Activated CD4-positive, alpha-beta T cell treated with anti-CD3 and anti-CD28 coated beads, Interleukin-2, amount 50 U/mL, for 48 hours (primary cell): Measurements from ENCODE around the gene UMAD1.
"Not testable (repeated sequence)": the region's sequence is repeated elsewhere in the genome, so short reads cannot be mapped to it uniquely, and the experiment has no call there.

Experiments
- DNase-seq, 2 experiments: peaks; one replicate each; pipeline ENCODE4 v3.0.0-alpha.2; 2020

UMAD1 gene

DNA sequence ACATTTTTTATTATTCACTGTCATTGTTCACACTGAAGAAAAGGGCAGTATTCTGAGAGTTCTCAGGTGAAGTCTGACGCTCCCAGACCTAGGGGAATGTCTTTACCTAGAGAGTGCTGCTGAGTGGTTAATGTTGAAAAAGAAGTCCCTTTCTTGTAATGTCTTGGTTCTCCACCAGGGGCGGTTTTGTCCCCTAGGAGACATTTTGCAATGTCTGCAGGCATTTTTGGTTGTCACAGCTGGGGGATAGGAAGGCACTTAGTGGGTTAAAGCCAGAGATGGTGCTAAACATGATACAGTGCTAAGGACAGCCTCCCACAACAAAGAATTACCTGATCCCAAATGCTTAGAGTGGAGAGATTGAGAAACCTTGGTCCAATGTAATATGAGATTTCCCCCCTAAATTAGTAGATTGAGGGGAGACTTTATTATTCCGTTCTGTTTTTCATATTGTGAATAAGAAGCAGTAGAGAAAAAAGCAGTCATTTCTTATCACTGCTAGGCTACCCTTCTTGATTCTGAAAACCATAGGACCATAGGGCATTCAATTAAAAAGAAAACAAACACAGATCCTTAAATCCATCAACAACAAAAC, 13.1 kb downstream of the UMAD1 start:
- DNase-seq = peak; percentile 16 to 30

DNA sequence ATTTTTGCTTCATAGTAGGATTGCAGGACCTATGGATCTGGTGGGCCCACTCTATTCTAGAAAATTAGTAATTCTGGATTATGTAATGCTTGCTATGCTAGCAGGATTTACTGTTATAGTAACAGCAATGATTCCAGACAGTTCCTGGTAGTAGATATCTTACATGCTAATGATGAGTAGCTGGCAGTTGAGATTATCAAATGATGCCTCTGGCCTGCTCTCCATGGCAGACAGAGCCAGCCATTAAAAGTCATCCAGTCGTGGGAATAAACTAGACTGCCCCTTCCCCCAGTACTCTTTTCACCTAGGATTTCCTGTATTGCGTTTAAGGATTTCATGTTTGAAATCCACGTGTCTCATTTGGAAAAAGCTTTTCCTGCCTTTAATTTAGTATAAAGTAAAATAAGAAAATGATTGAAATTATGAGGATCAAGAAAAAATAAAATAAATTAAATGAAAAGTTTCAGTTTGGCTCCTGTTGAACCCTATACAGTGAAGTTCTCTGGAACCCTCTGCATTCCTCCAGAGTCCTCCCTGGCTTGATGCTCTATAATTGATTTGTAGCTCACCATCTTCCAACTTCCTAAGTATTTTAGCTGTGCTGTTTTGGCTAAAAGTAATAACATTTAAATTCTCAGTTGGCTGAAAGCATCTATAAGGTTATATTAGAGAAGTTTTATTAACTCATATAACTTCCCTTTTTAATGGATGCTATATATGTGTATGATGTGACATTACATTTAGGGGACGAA, 14.6 kb downstream of the UMAD1 start:
- no peak for DNase-seq

DNA sequence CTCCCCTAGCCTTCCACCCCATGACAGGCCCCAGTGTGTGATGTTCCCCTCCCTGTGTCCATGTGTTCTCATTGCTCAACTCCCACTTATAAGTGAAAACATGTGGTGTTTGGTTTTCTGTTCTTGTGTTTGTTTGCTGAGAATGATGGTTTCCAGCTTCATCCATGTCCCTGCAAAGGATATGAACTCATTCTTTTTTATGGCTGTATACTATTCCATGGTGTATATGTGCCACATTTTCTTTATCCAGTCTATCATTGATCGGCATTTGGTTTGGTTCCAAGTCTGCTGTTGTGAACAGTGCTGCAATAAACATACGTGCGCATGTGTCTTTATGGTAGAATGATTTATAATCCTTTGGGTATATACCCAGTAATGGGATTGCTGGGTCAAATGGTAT, 15.9 kb downstream of the UMAD1 start:
- DNase-seq = not testable (repeated sequence)

DNA sequence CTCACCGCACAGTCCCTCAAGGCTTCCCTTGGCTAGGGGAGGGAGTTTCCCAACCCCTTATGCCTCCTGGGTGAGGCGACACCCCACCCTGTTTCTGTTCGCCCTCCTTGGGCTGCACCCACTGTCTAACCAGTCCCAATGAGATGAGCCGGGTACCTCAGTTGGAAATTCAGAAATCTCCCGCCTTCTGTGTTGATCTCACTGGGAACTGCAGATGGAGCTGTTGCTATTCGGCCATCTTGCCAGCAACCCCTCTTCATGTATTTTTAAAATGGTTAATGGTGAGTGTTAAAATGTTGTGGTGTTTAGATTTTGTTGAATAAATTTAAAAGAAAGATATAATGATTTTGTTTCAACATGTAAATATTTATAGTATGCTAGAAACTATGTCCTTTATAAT, 22.0 kb downstream of the UMAD1 start:
- DNase-seq = no peak

DNA sequence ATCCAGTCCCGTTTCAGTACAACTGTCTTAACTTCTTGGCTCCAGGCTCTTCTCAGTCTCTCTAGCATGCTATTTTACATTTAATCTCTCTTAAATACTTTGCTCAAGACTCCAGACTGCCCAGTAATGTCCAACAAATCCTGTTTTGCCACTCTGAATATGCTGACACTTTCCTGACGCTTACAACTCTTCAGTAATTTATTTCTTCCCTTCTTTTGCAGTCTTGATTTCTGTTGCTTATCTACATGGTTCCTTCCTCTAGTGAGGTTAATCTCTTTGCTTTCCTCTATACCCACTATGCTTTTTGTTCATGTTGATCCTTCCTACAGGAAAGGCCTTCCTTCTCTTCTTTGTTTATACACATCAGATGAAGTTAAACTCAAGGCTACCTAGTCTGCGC, 23.7 kb downstream of the UMAD1 start:
- DNase-seq = no peak

DNA sequence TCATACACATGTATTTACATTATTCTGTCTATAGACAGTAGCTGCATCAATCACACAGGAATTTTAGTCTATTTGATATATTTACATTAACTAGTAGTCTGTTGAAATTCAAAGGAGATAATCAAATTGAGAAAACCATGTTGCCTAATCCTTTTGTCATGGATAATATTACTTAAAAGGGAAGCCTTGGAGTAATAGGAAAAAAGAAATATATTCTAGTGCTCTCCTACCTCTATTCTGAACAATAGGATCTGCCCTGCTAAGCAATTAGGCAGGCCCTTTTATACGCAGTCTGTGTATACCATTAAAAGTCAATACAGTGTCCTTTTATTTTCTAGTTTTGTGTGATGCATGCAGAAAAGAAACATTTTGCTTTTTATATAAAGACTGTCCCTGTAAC, 24.5 kb downstream of the UMAD1 start:
- DNase-seq = no peak

DNA sequence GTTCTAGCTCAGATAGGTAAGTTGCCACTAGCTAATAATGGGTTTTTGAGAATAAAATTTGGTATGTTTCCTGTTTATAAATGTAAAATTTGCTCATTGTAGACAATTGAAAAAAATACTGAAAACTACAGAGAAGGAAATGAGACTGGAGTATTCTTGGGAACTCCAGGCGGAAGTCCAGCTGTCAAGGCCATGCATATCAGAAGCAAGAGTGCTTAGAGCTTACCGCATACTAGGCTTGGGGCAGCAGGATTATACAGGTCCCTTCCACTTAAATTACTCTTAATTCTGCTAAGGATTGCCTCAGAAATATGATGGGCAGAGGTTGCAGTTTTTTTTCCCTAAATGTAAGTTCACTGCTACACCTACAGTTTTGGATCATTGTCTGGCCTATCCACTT, 26.6 kb downstream of the UMAD1 start:
- no peak for DNase-seq

DNA sequence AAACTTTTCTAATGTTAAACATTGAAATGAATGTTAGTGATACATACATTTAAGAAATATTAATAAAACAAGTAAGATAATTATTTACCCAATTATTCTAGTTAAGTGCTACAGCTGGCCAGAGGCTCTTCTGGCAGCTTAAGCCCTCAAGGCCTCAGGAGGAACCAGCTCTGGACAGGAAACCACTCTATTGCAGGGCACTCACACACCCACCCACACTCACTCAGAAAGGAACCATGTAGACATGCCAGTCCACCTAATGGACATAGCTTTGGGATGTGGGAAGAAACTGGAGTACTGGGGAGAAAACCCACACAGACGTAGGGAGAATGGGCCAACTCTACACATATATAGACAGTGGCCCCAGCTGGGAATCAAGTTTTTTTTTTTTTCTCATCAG, 28.2 kb downstream of the UMAD1 start:
- DNase-seq = no peak

DNA sequence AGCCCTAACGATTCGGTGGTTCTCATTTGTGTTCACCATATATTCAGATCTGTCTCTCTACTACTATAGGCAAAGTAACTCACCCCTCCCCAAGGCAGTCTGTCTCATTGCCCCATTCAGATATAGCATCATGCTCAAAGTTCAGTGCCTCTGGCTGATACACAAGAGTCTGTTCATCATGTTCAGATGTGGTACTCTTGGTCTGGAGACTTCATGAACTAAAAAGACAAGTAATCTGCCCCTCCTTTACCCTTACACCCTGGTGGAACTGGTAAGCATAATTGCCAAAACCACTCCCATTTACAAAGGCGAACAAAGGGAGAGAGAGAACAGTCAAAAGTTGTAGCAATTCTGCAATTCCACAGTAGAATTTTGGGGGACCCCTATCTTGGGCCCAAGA, 29.9 kb downstream of the UMAD1 start:
- DNase-seq = no peak

DNA sequence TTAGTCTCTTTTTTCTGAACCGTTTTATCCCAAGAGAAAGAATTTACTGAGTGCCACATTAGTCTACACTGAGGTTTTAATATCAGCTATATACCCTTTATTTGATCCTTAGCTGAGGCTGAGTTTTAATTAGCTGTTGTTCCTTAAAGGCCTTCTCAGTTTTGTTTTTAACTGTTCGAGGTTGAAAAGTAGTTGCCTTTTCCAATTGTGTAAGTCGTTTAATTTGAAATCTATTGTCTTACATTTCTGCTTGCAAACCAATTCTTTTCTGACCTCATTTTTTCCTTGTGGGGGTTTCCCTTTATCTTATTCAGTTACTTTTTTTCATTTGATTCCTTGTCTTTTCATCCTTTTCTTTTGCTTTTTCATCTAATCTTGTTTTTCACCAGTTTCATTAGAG, 30.8 kb downstream of the UMAD1 start:
- no peak for DNase-seq

DNA sequence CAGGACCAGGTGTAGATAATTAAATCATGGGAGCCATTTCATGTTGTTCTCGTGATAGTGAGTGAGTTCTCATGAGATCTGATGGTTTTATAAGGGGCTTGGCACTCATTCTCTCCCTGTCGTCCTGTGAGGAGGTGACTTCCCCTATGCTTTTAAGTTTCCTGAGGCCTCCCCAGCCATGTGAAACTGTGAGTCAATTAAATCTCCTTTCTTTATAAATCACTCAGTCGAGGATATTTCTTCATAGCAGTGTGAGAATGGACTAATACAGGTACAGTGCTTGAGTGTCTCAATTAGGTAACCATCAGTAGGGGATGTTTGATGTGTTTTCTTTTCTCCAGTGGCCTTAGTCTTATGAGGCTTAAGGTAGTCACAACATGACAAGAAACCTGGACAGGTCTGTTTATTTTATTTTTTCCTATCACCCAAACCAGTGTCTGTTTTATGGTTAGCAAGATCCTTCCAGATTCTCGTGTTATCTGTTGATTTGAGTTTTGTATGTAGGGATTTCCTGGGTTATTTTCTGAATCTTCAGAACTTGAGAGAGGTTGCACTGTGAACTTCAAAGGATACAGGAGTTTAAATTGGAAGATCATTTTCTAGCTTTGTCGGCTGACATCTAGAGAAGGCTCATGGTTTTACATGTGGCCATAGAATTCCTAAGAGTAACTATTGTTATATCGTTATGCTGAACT, 32.1 kb downstream of the UMAD1 start:
- DNase-seq = peak; percentile 12 to 30

DNA sequence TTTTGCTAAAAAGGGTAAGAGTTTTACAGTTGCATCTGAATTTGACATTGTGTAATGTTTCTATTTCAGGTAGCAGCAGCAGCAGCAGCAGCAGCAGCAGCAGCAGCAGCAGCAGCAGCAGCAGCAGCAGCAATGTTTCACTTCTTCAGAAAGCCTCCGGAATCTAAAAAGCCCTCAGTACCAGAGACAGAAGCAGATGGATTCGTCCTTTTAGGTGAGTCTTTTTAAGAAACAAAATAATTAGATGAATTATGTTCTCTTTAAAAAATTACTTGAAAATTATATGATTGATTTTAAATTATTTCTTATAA, 32.6 kb downstream of the UMAD1 start:
- no peak for DNase-seq

DNA sequence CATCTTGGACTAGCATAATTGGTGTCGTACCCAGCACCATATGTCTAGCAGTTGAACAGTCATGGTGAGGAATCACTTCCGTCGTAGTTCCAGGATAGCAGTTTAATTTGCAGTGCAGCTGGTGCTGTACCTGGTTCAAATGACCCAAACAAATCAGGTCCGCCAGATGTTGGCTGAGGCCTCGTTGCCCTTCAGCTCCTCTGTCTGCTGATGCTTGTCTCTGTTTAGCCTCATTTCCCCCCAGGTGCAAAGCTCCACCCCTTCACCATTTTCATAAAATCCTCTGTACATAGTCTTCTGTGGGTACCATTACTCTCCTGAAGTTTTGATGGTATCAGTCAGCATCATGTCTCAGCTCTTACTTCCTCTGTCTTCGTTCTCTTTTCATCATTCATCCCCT, 35.1 kb downstream of the UMAD1 start:
- no peak for DNase-seq

DNA sequence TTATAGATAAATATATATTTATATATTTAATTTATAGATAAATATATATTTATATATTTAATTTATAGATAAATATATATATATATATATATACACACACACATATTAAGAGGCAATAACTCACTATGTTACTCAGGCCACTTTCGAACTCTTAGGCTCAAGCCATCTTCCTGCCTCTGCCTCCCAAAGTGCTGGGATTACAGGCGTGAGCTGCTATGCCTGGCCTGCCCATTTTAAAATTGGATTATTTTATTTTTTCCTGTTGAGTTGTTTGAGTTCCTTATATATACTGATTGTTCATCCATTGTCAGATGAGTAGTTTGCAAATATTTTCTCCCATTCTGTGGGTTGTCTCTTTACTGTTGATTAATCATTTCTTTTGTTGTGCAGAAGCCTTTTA, 39.1 kb downstream of the UMAD1 start:
- not testable (repeated sequence) for DNase-seq

DNA sequence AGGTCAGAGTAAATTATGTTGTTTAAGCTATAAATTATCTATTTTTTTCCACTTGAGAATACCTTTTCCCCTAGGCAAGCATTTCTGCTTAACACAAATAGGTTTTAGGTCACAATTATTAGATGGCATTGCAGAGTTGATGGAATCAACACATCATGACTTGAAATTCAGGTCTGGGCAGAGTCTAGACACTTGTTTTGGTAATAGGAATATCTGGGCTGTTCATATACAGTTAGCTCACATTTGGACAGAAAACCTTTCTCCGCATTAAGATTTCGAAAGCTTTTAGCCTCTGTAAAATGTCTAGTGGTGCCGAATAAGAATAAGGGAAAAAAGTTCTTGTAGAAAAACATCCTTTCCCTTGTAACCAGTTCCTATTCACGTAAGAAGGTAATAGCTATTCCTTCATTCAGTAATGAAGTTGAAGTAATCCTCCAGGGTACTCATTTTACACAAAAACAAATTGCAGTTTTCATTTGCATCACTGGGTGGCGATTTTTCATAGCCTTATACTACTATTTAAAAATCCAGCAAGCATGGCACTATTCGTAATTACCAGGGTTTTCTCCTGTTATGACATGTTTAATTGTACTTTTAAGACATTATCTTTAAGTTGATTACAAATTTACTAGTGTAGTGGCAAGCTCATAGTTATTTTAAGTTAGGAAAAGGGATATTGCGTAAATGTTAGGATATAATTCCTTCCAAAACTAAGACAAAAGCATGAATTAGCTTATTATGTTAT, 40.8 kb downstream of the UMAD1 start:
- DNase-seq = peak in 1 of 2 experiments; percentile 21

DNA sequence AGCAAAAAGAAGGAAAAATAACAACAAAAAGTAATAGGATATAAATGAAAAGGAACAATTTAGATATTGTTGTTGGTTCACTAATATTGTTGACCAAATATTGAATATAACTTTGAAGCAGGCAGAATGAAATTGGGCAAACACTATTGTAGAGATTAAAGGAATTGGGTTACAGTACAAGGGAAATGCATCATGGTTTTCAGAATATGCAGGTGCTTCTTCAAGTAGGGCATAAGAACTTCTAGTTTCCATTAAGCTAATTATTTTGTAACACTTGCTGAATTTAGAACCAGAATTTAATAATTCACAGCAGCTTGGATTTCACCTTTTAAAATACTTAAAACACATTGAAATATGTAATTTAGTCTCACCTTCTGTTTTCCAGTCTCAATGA, 41.4 kb downstream of the UMAD1 start:
- no peak for DNase-seq

DNA sequence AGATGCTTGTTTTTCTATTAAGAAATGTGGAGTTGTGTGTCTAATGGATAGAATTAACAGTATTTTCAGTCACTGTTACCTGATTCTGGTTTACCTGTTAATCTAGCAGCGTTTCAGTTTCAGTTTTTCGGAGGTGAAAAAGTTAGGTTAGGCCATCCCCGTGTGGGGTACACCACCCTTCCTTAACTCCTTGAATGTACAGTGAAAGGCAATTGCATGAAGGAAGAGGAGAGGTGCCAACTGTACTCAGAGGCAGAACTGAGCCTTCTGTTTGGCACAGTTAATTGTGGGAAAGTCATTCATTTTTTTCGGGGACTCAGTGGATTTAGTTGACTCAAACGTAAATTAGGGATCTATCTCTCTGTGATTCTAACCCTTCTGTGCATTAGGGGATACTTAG, 42.3 kb downstream of the UMAD1 start:
- DNase-seq = no peak

DNA sequence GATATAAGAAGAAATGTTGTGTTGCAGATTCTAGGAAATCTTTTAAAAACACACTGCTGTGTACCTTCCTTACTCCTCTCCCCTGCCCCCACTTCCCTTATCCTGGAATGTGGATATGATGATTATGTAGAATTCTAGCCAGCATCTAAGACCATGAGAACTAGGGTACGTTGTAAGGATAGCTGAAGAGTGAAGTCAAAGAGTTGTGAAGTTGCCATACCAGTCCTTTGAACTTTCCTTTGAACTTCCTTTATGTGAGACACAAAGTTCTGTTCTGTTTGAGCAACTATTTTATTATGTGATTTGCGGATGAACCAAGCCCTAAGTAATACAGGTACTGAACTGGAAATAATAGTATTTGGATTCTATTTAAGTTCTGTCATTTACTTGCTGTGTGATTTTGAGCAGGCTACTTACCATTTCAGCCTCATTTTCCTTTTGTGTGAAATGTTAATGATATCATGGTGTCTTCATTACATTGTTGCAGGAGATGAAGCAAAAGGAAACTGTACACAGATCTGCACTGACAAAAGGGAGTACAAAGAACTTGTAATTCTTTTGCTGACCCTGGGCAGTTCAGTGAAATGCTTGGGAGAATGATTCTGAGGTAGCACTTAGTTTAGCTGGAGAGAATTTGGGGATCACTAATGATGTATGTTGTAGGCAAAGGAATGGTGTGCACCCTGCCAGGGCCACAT, 46.4 kb downstream of the UMAD1 start:
- no peak for DNase-seq

DNA sequence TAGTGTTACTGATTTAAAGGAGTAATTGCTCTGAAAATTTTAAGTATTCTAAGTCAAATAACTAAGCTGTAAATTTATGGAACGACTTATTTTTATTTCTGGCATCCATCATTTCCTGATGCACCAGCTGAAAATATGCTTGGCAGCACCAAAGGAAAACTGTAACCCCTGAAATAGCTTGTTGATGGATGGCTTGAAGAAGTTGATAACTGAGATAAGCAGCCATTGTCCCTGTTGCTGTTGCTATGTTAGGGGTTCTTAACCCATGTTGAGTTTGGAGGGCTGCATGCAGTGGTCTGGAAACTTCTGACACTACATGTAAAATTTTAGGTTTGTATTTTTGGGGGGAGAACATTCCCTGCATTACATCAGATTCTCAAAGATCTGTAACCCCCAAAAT, 47.2 kb downstream of the UMAD1 start:
- no peak for DNase-seq

DNA sequence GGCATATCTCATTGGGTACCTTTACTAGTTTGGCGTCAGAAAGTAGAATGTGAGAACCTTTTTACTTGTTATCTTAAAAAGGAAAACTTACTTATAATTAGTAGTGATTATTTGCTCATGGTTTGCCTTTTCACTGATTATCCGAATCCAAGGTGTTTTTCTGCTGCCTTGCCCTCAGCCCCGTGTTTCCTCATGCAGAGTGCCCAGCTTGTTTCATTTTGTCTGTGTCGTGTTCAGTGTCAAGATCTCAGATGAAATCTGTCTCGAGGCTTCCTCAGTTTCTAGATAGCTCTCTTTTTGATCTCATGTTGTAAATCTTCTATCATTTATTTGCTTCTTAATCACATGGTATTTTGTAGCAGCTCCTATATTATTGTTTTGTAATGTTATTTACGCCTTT, 47.8 kb downstream of the UMAD1 start:
- DNase-seq = no peak

DNA sequence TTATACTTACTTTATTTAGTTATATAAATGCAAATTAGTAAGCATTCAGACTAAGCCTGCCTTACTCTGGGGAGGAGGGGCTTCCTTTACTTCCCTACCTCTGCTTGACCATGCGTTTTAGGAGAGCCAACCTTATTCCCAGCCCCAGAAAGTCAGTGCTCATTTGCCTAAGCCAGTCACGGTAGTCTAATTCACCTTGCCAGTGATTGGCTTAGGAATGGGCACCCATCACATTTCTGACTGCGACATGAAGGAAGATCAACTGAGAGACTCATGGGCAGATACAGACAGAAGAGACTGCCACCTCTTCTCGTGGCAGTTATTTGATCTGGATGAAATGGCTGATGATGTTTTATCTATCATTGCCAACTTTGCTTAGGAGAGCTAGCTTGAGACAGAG, 48.4 kb downstream of the UMAD1 start:
- no peak for DNase-seq

DNA sequence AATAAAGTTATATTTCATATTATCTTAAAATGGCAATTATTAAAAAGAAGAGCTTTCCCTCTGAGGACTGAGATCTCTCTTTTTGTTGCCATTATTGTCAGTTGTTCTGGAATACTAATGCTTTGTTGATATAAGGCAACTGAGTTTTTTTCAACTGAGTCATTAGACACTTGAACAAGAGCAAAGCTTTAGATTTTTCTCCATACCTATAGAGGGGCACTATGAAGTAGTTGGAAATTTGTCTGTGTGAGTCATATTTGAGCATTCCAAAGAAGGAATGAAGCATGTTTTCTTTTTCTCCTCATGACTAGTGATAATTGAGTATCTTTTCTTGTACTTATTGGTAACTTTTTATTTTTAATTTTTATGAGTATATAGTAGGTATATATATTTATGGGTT, 53.3 kb downstream of the UMAD1 start:
- no peak for DNase-seq

DNA sequence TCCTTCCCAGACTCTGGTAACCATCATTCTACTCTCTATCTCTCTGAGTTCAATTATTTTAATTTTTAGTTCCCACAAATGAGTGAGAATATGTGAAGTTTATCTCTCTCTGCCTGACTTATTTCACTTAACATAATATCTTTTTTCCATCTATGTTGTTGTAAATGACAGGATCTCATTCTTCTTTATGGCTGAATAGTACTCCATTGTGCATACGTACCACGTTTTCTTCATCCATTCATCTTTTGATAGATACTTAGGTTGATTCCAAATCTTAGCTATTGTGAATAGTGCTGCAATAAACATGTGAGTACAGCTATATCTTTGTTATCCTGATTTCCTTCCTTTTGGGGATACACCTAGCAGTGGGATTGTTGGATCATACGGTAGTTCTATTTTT, 54.0 kb downstream of the UMAD1 start:
- DNase-seq = no peak
